Trophoblast cell (in vitro differentiated cells and primary cell): ENCODE measurements around the gene NDUFC1.

Source experiments
- DNase-seq, 2 donors: peaks; one replicate each; pipeline ENCODE4 v3.0.0-alpha.2; 2016
- H2AFZ ChIP-seq: 2 replicates; pipeline ENCODE4 v1.6.1; 2013; ENCODE audit warnings: low read length, moderate library complexity, mild to moderate bottlenecking; ENCODE audit not compliant: insufficient read depth, poor library complexity
- H2AK5ac ChIP-seq: 2 replicates; pipeline ENCODE4 v1.6.1; 2013; ENCODE audit warnings: mild to moderate bottlenecking, low read length
- H2BK120ac ChIP-seq: 2 replicates; pipeline ENCODE4 v1.6.1; 2013; ENCODE audit warnings: low read length, mild to moderate bottlenecking, moderate library complexity; ENCODE audit not compliant: insufficient read depth, poor library complexity
- H2BK12ac ChIP-seq: 2 replicates; pipeline ENCODE4 v1.6.1; 2013; ENCODE audit warnings: mild to moderate bottlenecking, low read length, moderate library complexity
- H2BK5ac ChIP-seq: 2 replicates; pipeline ENCODE4 v1.6.1; 2013; ENCODE audit warnings: low read length, low read depth, moderate library complexity, mild to moderate bottlenecking; ENCODE audit not compliant: poor library complexity
- H3K14ac ChIP-seq: 2 replicates; pipeline ENCODE4 v1.6.1; 2013; ENCODE audit warnings: mild to moderate bottlenecking, low read length
- H3K18ac ChIP-seq: 2 replicates; pipeline ENCODE4 v1.6.1; 2013; ENCODE audit warnings: mild to moderate bottlenecking, low read length
- H3K23ac ChIP-seq: 2 replicates; pipeline ENCODE4 v1.6.1; 2013; ENCODE audit warnings: low read length
- H3K27ac ChIP-seq: 2 replicates; pipeline ENCODE4 v1.5.1; 2013; ENCODE audit warnings: low read depth, mild to moderate bottlenecking, inconsistent platforms, low read length, moderate library complexity
- H3K27me3 ChIP-seq: 2 replicates; pipeline ENCODE4 v1.6.1; 2013; ENCODE audit warnings: inconsistent platforms, mild to moderate bottlenecking, low read length, moderate library complexity; ENCODE audit not compliant: insufficient read depth
- H3K36me3 ChIP-seq, 2 experiments: 1 replicate in 1 of 2; 2 replicates in 1 of 2; pipeline ENCODE4 v1.6.1; 2013; ENCODE audit warnings: low read length in 2 of 2, mild to moderate bottlenecking in 2 of 2, moderate library complexity in 1 of 2; ENCODE audit not compliant: insufficient read depth in 2 of 2, control insufficient read depth in 1 of 2
- H3K4ac ChIP-seq: 2 replicates; pipeline ENCODE4 v1.6.1; 2013; ENCODE audit warnings: low read depth, mild to moderate bottlenecking, low read length, moderate library complexity
- H3K4me1 ChIP-seq, 2 experiments: 1 replicate in 1 of 2; 2 replicates in 1 of 2; pipeline ENCODE4 v1.6.1; 2013; ENCODE audit warnings: low read length in 2 of 2, mild to moderate bottlenecking in 2 of 2, moderate library complexity in 1 of 2; ENCODE audit not compliant: insufficient read depth in 2 of 2, control insufficient read depth in 1 of 2
- H3K4me2 ChIP-seq: 2 replicates; pipeline ENCODE4 v1.6.1; 2013; ENCODE audit warnings: inconsistent platforms, mild to moderate bottlenecking, low read length, moderate library complexity
- H3K4me3 ChIP-seq: 2 replicates; pipeline ENCODE4 v1.5.1; 2013; ENCODE audit warnings: mild to moderate bottlenecking, low read depth, low read length, inconsistent platforms
- H3K79me1 ChIP-seq: one replicate; pipeline ENCODE4 v1.6.1; 2013; ENCODE audit warnings: low read length
- H3K79me2 ChIP-seq: 2 replicates; pipeline ENCODE4 v1.6.1; 2013; ENCODE audit warnings: low read length, mild to moderate bottlenecking; ENCODE audit not compliant: control insufficient read depth, insufficient read depth, poor library complexity
- H3K9ac ChIP-seq: 2 replicates; pipeline ENCODE4 v1.6.1; 2013; ENCODE audit warnings: mild to moderate bottlenecking, low read length
- H3K9me3 ChIP-seq: 2 replicates; pipeline ENCODE4 v1.6.1; 2013; ENCODE audit warnings: low read depth, mild to moderate bottlenecking, control low read depth, inconsistent platforms, low read length; ENCODE audit not compliant: insufficient read depth
- H4K12ac ChIP-seq: 2 replicates; pipeline ENCODE4 v1.6.1; 2013; ENCODE audit warnings: low read depth, mild to moderate bottlenecking, low read length, moderate library complexity
- H4K8ac ChIP-seq: 2 replicates; pipeline ENCODE4 v1.6.1; 2013; ENCODE audit warnings: low read depth, mild to moderate bottlenecking, low read length, moderate library complexity
- H4K91ac ChIP-seq: one replicate; pipeline ENCODE4 v1.6.1; 2013; ENCODE audit warnings: low read depth, mild to moderate bottlenecking, low read length, moderate library complexity
- WGBS: extraction: QIAGEN DNeasy Blood & Tissue Kit; methylation state at CpG from one replicate; pipeline ENCODE4 v1.1.7; 2013; ENCODE audit warnings: missing lambda C conversion rate; ENCODE audit not compliant: insufficient read length, insufficient coverage; ENCODE audit errors: extremely low coverage; 5-methylcytosine and 5-hydroxymethylcytosine counted together

The NDUFC1 gene

GRCh38 chr4:139253046-139253445 is 49.2 kb downstream of the NDUFC1 start:
- no peak overlapping the region for H3K9ac ChIP-seq
- no peaks in the 10 kb centered on the region for H3K9me3 ChIP-seq
- H2AK5ac ChIP-seq = no peak overlapping the region
- no peaks in the 10 kb centered on the region for H3K36me3 ChIP-seq
- no peak overlapping the region for H2BK5ac ChIP-seq
- H3K4me1 ChIP-seq = no peaks in the 10 kb centered on the region
- no peak overlapping the region for H2AFZ ChIP-seq
- no peaks in the 10 kb centered on the region for H3K79me1 ChIP-seq
- no peak overlapping the region for H3K14ac ChIP-seq
- no peak overlapping the region for H4K12ac ChIP-seq
- no peak overlapping the region for H3K23ac ChIP-seq
- no peak overlapping the region for H3K18ac ChIP-seq
- H2BK12ac ChIP-seq = no peak overlapping the region
- no peak for DNase-seq
- no peak overlapping the region for H3K4me3 ChIP-seq
- H3K27ac ChIP-seq = no peak overlapping the region
- no peak overlapping the region for H2BK120ac ChIP-seq
- no peaks in the 10 kb centered on the region for H3K27me3 ChIP-seq
- no peak overlapping the region for H4K91ac ChIP-seq
- H3K79me2 ChIP-seq = no peaks in the 10 kb centered on the region
- H3K4ac ChIP-seq = no peak overlapping the region
- no peak overlapping the region for H3K4me2 ChIP-seq
- no peak overlapping the region for H4K8ac ChIP-seq

- no peak overlapping the region for H3K9ac ChIP-seq
- no peak overlapping the region for H3K4me3 ChIP-seq
- no peak overlapping the region for H4K12ac ChIP-seq
- no peak overlapping the region for H2BK120ac ChIP-seq
- no CpG with 5 or more reads among the region's 4 CpGs for WGBS
- no peak overlapping the region for H3K27ac ChIP-seq
- H3K36me3 ChIP-seq = no peaks in the 10 kb centered on the region
- no peak overlapping the region for H3K18ac ChIP-seq
- H2AFZ ChIP-seq = no peak overlapping the region
- H3K14ac ChIP-seq = no peak overlapping the region
- peaks cover 0 to 1% of the 10 kb centered on the region in 2 experiments for H3K4me1 ChIP-seq
- no peaks in the 10 kb centered on the region for H3K79me2 ChIP-seq
- no peak overlapping the region for H3K23ac ChIP-seq
- no peak overlapping the region for H4K91ac ChIP-seq
- no peaks in the 10 kb centered on the region for H3K27me3 ChIP-seq
- no peak for DNase-seq
- no peak overlapping the region for H3K4ac ChIP-seq
- H2AK5ac ChIP-seq = no peak overlapping the region
- no peak overlapping the region for H3K4me2 ChIP-seq
- H3K79me1 ChIP-seq = no peaks in the 10 kb centered on the region
- H2BK12ac ChIP-seq = no peak overlapping the region
- H2BK5ac ChIP-seq = no peak overlapping the region
- H3K9me3 ChIP-seq = no peaks in the 10 kb centered on the region
- H4K8ac ChIP-seq = no peak overlapping the region
Observed at GRCh38 chr4:139247700-139248238, 54.5 kb downstream of the NDUFC1 start.

GRCh38 chr4:139247241-139247640 is 55.0 kb downstream of the NDUFC1 start:
- no peak overlapping the region for H3K27ac ChIP-seq
- H3K9me3 ChIP-seq = no peaks in the 10 kb centered on the region
- H4K12ac ChIP-seq = no peak overlapping the region
- peak; percentile 66 to 73 for DNase-seq
- no peak overlapping the region for H2AK5ac ChIP-seq
- peaks cover 0 to 1% of the 10 kb centered on the region in 2 experiments for H3K4me1 ChIP-seq
- no peak overlapping the region for H3K4me2 ChIP-seq
- H3K79me1 ChIP-seq = no peaks in the 10 kb centered on the region
- no peak overlapping the region for H3K4me3 ChIP-seq
- no peak overlapping the region for H2BK5ac ChIP-seq
- H3K79me2 ChIP-seq = no peaks in the 10 kb centered on the region
- no peak overlapping the region for H3K23ac ChIP-seq
- no peak overlapping the region for H2BK12ac ChIP-seq
- no peak overlapping the region for H2AFZ ChIP-seq
- H3K4ac ChIP-seq = no peak overlapping the region
- H3K27me3 ChIP-seq = no peaks in the 10 kb centered on the region
- no peaks in the 10 kb centered on the region for H3K36me3 ChIP-seq
- no peak overlapping the region for H4K8ac ChIP-seq
- no peak overlapping the region for H3K9ac ChIP-seq
- no peak overlapping the region for H2BK120ac ChIP-seq
- H4K91ac ChIP-seq = no peak overlapping the region
- H3K18ac ChIP-seq = no peak overlapping the region
- H3K14ac ChIP-seq = no peak overlapping the region

GRCh38 chr4:139246166-139246565 is 56.1 kb downstream of the NDUFC1 start:
- Histone ChIP-seq H4K12ac (no peak overlapping the region), H3K9me3 (no peaks in the 10 kb centered on the region), H3K23ac (no peak overlapping the region), H3K9ac (no peak overlapping the region), H3K4me3 (no peak overlapping the region), H3K18ac (no peak overlapping the region), H2BK120ac (no peak overlapping the region), H3K27ac (no peak overlapping the region), H3K27me3 (no peaks in the 10 kb centered on the region), H3K4me2 (no peak overlapping the region), H3K79me2 (no peaks in the 10 kb centered on the region), H3K14ac (no peak overlapping the region), H2AFZ (no peak overlapping the region), H2BK5ac (no peak overlapping the region), H2AK5ac (no peak overlapping the region), H4K8ac (no peak overlapping the region), H2BK12ac (no peak overlapping the region), H3K4me1 (peaks cover 0 to 1% of the 10 kb centered on the region in 2 experiments), H3K36me3 (no peaks in the 10 kb centered on the region), H4K91ac (no peak overlapping the region), H3K79me1 (no peaks in the 10 kb centered on the region), H3K4ac (no peak overlapping the region)
- no CpG with 5 or more reads among the region's 3 CpGs for WGBS
- no peak for DNase-seq
